Measurements from ENCODE around the gene APOBEC4.
"Not testable (repeated sequence)": the region's sequence is repeated elsewhere in the genome, so short reads cannot be mapped to it uniquely, and the experiment has no call there.

DNA sequence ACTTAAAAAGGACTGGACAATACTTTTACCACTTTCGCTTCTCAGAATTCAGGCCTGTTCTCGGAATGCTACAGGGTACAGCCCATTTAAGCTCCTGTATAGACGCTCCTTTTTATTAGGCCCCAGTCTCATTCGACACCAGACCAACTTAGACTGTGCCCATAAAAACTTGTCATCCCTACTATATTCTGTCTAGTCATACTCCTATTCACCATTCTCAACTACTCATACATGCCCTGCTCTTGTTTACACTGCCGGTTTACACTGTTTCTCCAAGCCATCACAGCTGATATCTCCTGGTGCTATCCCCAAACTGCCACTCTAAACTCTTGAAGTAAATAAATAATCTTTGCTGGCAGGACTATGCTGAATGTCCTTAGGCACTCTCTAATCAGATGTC lies 34.9 kb downstream of the APOBEC4 start:
- TF ChIP-seq, protein P1, sequence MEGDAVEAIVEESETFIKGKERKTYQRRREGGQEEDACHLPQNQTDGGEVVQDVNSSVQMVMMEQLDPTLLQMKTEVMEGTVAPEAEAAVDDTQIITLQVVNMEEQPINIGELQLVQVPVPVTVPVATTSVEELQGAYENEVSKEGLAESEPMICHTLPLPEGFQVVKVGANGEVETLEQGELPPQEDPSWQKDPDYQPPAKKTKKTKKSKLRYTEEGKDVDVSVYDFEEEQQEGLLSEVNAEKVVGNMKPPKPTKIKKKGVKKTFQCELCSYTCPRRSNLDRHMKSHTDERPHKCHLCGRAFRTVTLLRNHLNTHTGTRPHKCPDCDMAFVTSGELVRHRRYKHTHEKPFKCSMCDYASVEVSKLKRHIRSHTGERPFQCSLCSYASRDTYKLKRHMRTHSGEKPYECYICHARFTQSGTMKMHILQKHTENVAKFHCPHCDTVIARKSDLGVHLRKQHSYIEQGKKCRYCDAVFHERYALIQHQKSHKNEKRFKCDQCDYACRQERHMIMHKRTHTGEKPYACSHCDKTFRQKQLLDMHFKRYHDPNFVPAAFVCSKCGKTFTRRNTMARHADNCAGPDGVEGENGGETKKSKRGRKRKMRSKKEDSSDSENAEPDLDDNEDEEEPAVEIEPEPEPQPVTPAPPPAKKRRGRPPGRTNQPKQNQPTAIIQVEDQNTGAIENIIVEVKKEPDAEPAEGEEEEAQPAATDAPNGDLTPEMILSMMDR (IDR thresholded peaks at IDR 0.05; ENCODE audit: low read depth, low read length): not testable (repeated sequence)
- TF ChIP-seq EZH2phosphoT487 (IDR thresholded peaks at IDR 0.05; ENCODE audit: low read depth): not testable (repeated sequence)
